Right lobe of liver (tissue), 6 donors: Measurements from ENCODE around the gene CBX1. TPM values are rescaled to one million over a fixed set of nuclear protein-coding genes. Genes with fewer than 3 reads are reported as not detected.
A peak's percentile ranks its signal among the peaks of the same experiment; 100 is the strongest.
"Not testable (repeated sequence)": the region's sequence is repeated elsewhere in the genome, so short reads cannot be mapped to it uniquely, and the experiment has no call there.

Experiments
- ATAC-seq, 4 donors: fragments of 200-7000 bp; cut with Tn5 transposase; one replicate each; pipeline ENCODE4 v1.9.1; 2020; ENCODE audit warnings: mild to moderate bottlenecking in 4 of 4, moderate library complexity in 4 of 4
- DNase-seq, 3 donors: peaks; one replicate each; pipeline ENCODE4 v3.0.0-alpha.2; 2020
- H3K27ac ChIP-seq, 3 donors: fragments of 200-600 bp; one replicate each; pipeline ENCODE4 v1.8.0; 2022
- H3K27me3 ChIP-seq, 2 donors: fragments of 200-600 bp; one replicate each; pipeline ENCODE4 v1.8.0; 2022
- H3K36me3 ChIP-seq, 4 donors: fragments of 200-600 bp; sonication (generic) in 1 of 4; one replicate each; pipeline versions ENCODE4 v1.5.1 to v1.8.0; 2017 to 2022; ENCODE audit warnings: control low read depth in 1 of 4
- H3K4me1 ChIP-seq, 4 donors: fragments of 200-600 bp; sonication (generic) in 1 of 4; one replicate each; pipeline versions ENCODE4 v1.5.1 to v1.8.0; 2017 to 2022; ENCODE audit warnings: control low read depth in 1 of 4
- H3K4me3 ChIP-seq, 3 donors: fragments of 200-600 bp; one replicate each; pipeline ENCODE4 v1.8.0; 2022
- H3K9me3 ChIP-seq, 4 donors: fragments of 200-600 bp; sonication (generic) in 1 of 4; one replicate each; pipeline versions ENCODE4 v1.5.1 to v1.8.0; 2017 to 2022; ENCODE audit warnings: control low read depth in 1 of 4
- POLR2A ChIP-seq: fragments of 450-650 bp; IDR thresholded peaks from one replicate; pipeline ENCODE4 v1.6.1; 2017; ENCODE audit warnings: antibody characterized with exemption, mild to moderate bottlenecking
- WGBS: methylation state at CpG from one replicate; pipeline ENCODE4 v1.1.6; 2018; ENCODE audit warnings: low coverage, low lambda C conversion rate; ENCODE audit not compliant: insufficient coverage; ENCODE audit errors: missing lambda C conversion rate; 5-methylcytosine and 5-hydroxymethylcytosine counted together
- intact Hi-C, 2 donors: fragments of 100-400 bp; cut with DNase I; formaldehyde crosslinking; loops; one replicate each; pipeline versions ENCODE4 v1.11.2 to v1.14.1; 2022
- total RNA-seq, 6 experiments: library from RNA; depleted of rRNA in 2 of 6; stranded (reverse); fragments of >200 nt in 2 of 6; fragmentation: NEBNext Ultra II Directional in 3 of 6; extraction: Animal tissue kit (Norgen Biotek cat#: 25700) in 3 of 6; gene quantifications; one replicate each; pipeline versions ENCODE4 v1.1.0 to v1.2.4, GENCODE V29; 2016 to 2023
- TF ChIP-seq, protein P1 (sequence below), 4 donors: fragments of 200-600 bp in 3 of 4; fragments of 450-650 bp in 1 of 4; IDR thresholded peaks; one replicate each; pipeline versions ENCODE4 v1.5.1 to v1.8.0; 2016 to 2022; ENCODE audit warnings: antibody characterized with exemption in 4 of 4, mild to moderate bottlenecking in 2 of 4
- donor health status: DM: no; HTN: yes; CAD: no.
- donor health status: DM: no; HTN: no; CAD: no.
- donor health status: DM: no; HTN: no; CAD: no.
- donor health status: DM: no; HTN: yes; CAD: no.
- donor health status: DM: no; HTN: yes; CAD: no.

CBX1 gene
- total RNA-seq, 6 experiments from 2014 or later, result 7.0 to 10.5 (median 9.9) TPM

- Histone ChIP-seq H3K9me3 (no peaks in the 10 kb centered on the region), H3K27me3 (no peaks in the 10 kb centered on the region), H3K27ac (no peak overlapping the region), H3K36me3 (no peaks in the 10 kb centered on the region), H3K4me1 (peaks cover 0 to 7% (median 3%) of the 10 kb centered on the region in 4 donors), H3K4me3 (peak overlapping the region; percentile 55 to 69 (median 67))
- no peak for DNase-seq
- WGBS, result no CpG with 5 or more reads among the region's 6 CpGs
- no peak for TF ChIP-seq POLR2A
- TF ChIP-seq, protein P1, sequence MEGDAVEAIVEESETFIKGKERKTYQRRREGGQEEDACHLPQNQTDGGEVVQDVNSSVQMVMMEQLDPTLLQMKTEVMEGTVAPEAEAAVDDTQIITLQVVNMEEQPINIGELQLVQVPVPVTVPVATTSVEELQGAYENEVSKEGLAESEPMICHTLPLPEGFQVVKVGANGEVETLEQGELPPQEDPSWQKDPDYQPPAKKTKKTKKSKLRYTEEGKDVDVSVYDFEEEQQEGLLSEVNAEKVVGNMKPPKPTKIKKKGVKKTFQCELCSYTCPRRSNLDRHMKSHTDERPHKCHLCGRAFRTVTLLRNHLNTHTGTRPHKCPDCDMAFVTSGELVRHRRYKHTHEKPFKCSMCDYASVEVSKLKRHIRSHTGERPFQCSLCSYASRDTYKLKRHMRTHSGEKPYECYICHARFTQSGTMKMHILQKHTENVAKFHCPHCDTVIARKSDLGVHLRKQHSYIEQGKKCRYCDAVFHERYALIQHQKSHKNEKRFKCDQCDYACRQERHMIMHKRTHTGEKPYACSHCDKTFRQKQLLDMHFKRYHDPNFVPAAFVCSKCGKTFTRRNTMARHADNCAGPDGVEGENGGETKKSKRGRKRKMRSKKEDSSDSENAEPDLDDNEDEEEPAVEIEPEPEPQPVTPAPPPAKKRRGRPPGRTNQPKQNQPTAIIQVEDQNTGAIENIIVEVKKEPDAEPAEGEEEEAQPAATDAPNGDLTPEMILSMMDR (IDR thresholded peaks at IDR 0.05), result no peak
- intact Hi-C loops, result no loop called here
- ATAC-seq, result peak in 1 of 4 donors; percentile 31
These were observed 64.6 kb downstream of the CBX1 start for GRCh38 chr17:48036693-48037035.

DNA sequence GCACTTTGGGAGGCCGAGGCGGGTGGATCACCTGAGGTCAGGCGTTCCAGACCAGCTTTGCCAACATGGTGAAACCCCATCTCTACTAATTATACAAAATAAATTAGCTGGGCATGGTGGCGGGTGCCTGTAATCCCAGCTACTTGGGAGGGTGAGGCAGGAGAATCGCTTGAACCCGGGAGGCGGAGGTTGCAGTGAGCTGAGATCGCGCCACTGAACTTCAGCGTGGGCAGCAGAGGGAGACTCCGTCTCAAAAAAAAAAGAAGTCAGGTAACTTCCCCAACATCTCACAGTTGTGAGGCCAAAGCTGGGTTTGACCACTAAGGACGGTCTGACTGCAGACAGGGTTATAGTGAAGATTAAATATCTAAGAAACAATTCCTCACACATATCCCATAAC, 66.5 kb downstream of the CBX1 start:
- H3K4me3 ChIP-seq, H3K9me3 ChIP-seq, intact Hi-C loops, H3K27ac ChIP-seq, H3K4me1 ChIP-seq, H3K36me3 ChIP-seq, ATAC-seq, H3K27me3 ChIP-seq: not testable (repeated sequence)
- 87% methylated on average over 9 of the region's 12 CpGs for WGBS
- DNase-seq, result peak in 1 of 3 donors; percentile 23

- intact Hi-C loops, result no loop called here
- Histone ChIP-seq H3K4me1 (peaks cover 0 to 5% (median 3%) of the 10 kb centered on the region in 4 donors), H3K36me3 (no peaks in the 10 kb centered on the region), H3K9me3 (no peaks in the 10 kb centered on the region), H3K27ac (no peak overlapping the region), H3K4me3 (no peak overlapping the region), H3K27me3 (no peaks in the 10 kb centered on the region)
- WGBS, result 50% methylated on average over 1 of the region's 6 CpGs
- DNase-seq (no peak), ATAC-seq (no peak)
- TF ChIP-seq, protein P1 (IDR thresholded peaks at IDR 0.05), result no peak
- TF ChIP-seq POLR2A, result no peak
These were observed 69.3 kb downstream of the CBX1 start for GRCh38 chr17:48031966-48032365.

DNA sequence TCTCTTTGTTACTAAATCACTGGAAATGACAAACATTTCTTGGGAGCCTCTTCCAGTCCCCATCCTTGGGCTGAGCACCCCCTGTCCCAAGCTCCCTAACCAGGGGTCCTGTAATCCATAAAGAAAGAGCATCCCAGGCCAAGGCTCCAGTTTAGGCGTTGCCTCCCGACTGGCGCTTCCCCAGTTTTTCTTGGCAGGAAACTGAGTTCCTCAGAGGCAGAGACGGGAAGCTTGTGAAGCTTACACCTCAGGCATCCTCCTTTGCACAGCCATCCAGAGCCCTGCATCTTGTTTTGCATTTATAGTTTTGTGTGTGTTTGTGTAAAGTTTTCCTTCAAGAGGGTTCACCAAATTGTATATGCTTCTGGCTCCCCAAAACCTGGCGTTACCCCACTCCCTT, 70.7 kb downstream of the CBX1 start:
- ATAC-seq (no peak), DNase-seq (peak in 1 of 3 donors; percentile 33)
- intact Hi-C loops, result no loop called here
- Histone ChIP-seq H3K4me3 (no peak overlapping the region), H3K36me3 (no peaks in the 10 kb centered on the region), H3K27ac (no peak overlapping the region), H3K27me3 (no peaks in the 10 kb centered on the region), H3K9me3 (no peaks in the 10 kb centered on the region), H3K4me1 (peaks cover 0 to 13% (median 6%) of the 10 kb centered on the region in 4 donors)
- 49% methylated on average over 5 of the region's 5 CpGs for WGBS
- TF ChIP-seq POLR2A, result no peak
- TF ChIP-seq, protein P1 (IDR thresholded peaks at IDR 0.05), result no peak

- ATAC-seq (no peak), DNase-seq (no peak)
- H3K27ac ChIP-seq, result no peak overlapping the region
- no peaks in the 10 kb centered on the region for H3K27me3 ChIP-seq
- peaks cover 0 to 27% (median 12%) of the 10 kb centered on the region in 4 donors for H3K4me1 ChIP-seq
- H3K36me3 ChIP-seq, result no peaks in the 10 kb centered on the region
- TF ChIP-seq, protein P1 (IDR thresholded peaks at IDR 0.05), result no peak
- TF ChIP-seq POLR2A, result no peak
- intact Hi-C loops, result loop anchor here (5.0 kb wide), 1 partner anchor 44 kb away; no protein-coding TSS in a partner anchor
- 90% methylated on average over 1 of the region's 1 CpG for WGBS
- H3K4me3 ChIP-seq, result no peak overlapping the region
- no peaks in the 10 kb centered on the region for H3K9me3 ChIP-seq
These were observed 72.5 kb downstream of the CBX1 start for GRCh38 chr17:48028736-48029135.
